ENCODE measurements around the gene CRYZ. TPM values are rescaled to one million over a fixed set of nuclear protein-coding genes. Genes with fewer than 3 reads are reported as not detected.

CRYZ gene
- polyA plus RNA-seq, 2 donors, result 19.6 to 28.3 TPM

DNA sequence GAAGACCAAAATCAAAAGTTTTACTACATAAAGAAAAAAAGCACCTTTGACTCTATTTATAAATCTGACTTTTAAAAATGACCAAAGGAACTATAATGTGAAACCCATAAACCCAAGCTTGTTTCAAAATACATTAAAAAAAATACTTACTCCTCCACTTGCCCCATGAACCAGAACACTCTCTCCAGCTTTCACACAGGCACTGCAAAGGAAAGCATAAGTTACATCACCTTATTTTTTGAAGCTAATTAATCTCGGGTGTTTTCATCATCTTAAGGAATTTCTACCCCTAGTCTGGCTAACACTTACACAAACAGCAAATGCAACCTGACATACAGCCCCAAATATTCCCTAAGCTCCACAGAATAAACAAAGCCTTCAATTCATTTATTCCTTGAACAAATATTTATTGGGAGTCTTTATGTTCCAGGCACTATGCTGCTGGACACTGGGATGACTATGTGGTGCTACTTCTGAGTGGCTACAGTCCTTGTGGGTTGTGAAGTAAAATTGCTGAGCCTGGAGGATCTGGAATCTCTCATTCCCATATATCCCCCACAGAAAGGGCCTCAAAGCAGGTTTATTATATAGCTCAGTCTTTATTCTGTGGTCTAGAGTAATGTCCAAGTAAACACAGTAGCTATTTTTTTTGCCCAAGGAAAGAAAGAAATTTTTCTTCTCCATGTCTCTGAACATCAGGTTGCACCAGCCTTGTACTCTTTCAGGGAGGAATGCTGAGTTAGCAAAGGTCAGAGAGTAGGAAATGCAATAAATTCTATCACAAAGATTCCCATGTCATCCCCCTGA is 18.2 kb downstream of the CRYZ start:
- H3K4me1 ChIP-seq (ENCODE audit: control insufficient read depth in 2 of 2, insufficient read depth in 2 of 2, low read length in 1 of 2), result no peaks in the 10 kb centered on the region
- H3K27ac ChIP-seq (ENCODE audit: low read depth in 2 of 2, low read length in 1 of 2), result no peak overlapping the region
- H3K9me3 ChIP-seq (ENCODE audit: control insufficient read depth in 2 of 2, insufficient read depth in 1 of 2, low read depth in 1 of 2, low read length in 1 of 2), result no peaks in the 10 kb centered on the region
- no peaks in the 10 kb centered on the region for H3K27me3 ChIP-seq (ENCODE audit: control insufficient read depth in 1 of 2, insufficient read depth in 2 of 2, low read length in 2 of 2)
- H3K4me3 ChIP-seq (ENCODE audit: low read depth in 1 of 2, low read length in 2 of 2), result no peak overlapping the region
- H3K36me3 ChIP-seq (ENCODE audit: control insufficient read depth in 2 of 2, insufficient read depth in 2 of 2, low read length in 1 of 2), result peaks cover 5 to 10% of the 10 kb centered on the region in 2 donors
- WGBS, 2 donors, result 52 to 64% methylated on average over 1 of the region's 1 CpG

DNA sequence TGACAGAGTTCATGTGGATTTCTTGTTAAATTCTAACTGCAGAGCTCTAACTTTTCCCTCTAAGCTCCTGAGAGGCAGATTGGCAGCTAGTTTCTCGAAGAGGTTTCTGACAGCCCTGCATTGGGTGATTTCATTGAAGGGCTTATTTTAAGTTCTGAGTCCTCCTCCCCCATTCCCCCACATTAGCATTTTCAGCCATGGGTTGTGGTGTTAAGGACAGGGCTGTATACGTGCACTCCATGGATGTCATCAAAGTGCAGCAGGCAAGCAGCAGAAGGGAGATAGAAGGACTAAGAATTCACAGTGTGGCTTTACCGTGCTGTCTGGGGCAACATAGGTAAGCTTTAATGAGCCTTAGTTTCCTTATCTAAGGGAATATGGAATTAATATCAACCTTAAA is 19.0 kb downstream of the CRYZ start:
- 85 to 88% methylated on average over 3 of the region's 3 CpGs for WGBS, 2 donors
- H3K27ac ChIP-seq (ENCODE audit: low read depth in 2 of 2, low read length in 1 of 2), result no peak overlapping the region
- H3K36me3 ChIP-seq (ENCODE audit: control insufficient read depth in 2 of 2, insufficient read depth in 2 of 2, low read length in 1 of 2), result peaks cover 5 to 10% of the 10 kb centered on the region in 2 donors
- no peaks in the 10 kb centered on the region for H3K27me3 ChIP-seq (ENCODE audit: control insufficient read depth in 1 of 2, insufficient read depth in 2 of 2, low read length in 2 of 2)
- H3K9me3 ChIP-seq (ENCODE audit: control insufficient read depth in 2 of 2, insufficient read depth in 1 of 2, low read depth in 1 of 2, low read length in 1 of 2), result no peaks in the 10 kb centered on the region
- H3K4me1 ChIP-seq (ENCODE audit: control insufficient read depth in 2 of 2, insufficient read depth in 2 of 2, low read length in 1 of 2), result no peaks in the 10 kb centered on the region
- no peak overlapping the region for H3K4me3 ChIP-seq (ENCODE audit: low read depth in 1 of 2, low read length in 2 of 2)

GRCh38 chr1:74712881-74713280 is 20.0 kb downstream of the CRYZ start:
- Histone ChIP-seq H3K4me1 (ENCODE audit: control insufficient read depth in 2 of 2, insufficient read depth in 2 of 2, low read length in 1 of 2) (no peaks in the 10 kb centered on the region), H3K9me3 (ENCODE audit: control insufficient read depth in 2 of 2, insufficient read depth in 1 of 2, low read depth in 1 of 2, low read length in 1 of 2) (no peaks in the 10 kb centered on the region), H3K27ac (ENCODE audit: low read depth in 2 of 2, low read length in 1 of 2) (no peak overlapping the region), H3K4me3 (ENCODE audit: low read depth in 1 of 2, low read length in 2 of 2) (no peak overlapping the region), H3K27me3 (ENCODE audit: control insufficient read depth in 1 of 2, insufficient read depth in 2 of 2, low read length in 2 of 2) (no peaks in the 10 kb centered on the region), H3K36me3 (ENCODE audit: control insufficient read depth in 2 of 2, insufficient read depth in 2 of 2, low read length in 1 of 2) (peaks cover 5 to 10% of the 10 kb centered on the region in 2 donors)
- WGBS, 2 donors, result 25 to 44% methylated on average over 1 of the region's 1 CpG

DNA sequence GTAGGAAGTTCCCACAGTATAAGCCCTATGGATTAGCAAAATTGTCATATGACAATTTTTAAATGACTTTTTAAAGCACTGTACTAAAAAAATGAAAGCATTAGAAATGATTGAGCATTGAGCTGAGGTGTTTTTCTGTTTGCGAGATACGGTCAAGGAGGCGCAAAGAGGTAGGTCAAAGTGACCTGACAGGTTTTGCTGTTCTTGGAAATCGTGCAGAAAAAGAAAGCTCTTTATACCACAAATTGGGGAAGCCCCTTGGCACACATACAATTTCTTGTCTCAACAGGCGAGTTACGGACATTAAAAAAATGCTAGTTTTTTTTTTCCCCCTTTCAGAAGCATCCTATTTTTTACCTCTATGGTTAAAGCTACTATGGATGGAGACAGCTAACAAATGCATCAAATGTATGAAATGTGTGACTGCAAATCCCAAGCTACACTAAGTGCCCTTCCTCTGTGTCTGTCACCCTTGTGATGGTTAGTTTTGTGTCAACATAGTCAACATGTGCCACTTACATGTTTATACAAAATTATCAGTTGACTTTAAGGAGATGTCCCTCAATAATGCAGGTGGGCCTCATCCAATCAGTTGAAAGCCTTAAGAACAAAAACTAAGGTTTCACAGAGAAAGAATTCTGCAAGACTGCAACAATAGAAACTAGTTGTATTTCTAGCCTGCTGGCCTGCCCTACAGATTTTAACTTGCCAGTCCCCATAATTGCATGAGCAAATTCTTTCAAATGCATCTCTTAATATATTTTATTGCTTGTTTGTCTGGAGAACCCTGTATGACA is 29.3 kb downstream of the CRYZ start:
- Histone ChIP-seq H3K27ac (ENCODE audit: low read depth in 2 of 2, low read length in 1 of 2) (no peak overlapping the region), H3K9me3 (ENCODE audit: control insufficient read depth in 2 of 2, insufficient read depth in 1 of 2, low read depth in 1 of 2, low read length in 1 of 2) (no peaks in the 10 kb centered on the region), H3K36me3 (ENCODE audit: control insufficient read depth in 2 of 2, insufficient read depth in 2 of 2, low read length in 1 of 2) (no peaks in the 10 kb centered on the region), H3K27me3 (ENCODE audit: control insufficient read depth in 1 of 2, insufficient read depth in 2 of 2, low read length in 2 of 2) (no peaks in the 10 kb centered on the region), H3K4me1 (ENCODE audit: control insufficient read depth in 2 of 2, insufficient read depth in 2 of 2, low read length in 1 of 2) (no peaks in the 10 kb centered on the region), H3K4me3 (ENCODE audit: low read depth in 1 of 2, low read length in 2 of 2) (no peak overlapping the region)
- WGBS, 2 donors, result 60 to 66% methylated on average over 6 of the region's 6 CpGs

- Histone ChIP-seq H3K36me3 (ENCODE audit: control insufficient read depth in 2 of 2, insufficient read depth in 2 of 2, low read length in 1 of 2) (no peaks in the 10 kb centered on the region), H3K4me1 (ENCODE audit: control insufficient read depth in 2 of 2, insufficient read depth in 2 of 2, low read length in 1 of 2) (no peaks in the 10 kb centered on the region), H3K4me3 (ENCODE audit: low read depth in 1 of 2, low read length in 2 of 2) (no peak overlapping the region), H3K9me3 (ENCODE audit: control insufficient read depth in 2 of 2, insufficient read depth in 1 of 2, low read depth in 1 of 2, low read length in 1 of 2) (no peaks in the 10 kb centered on the region), H3K27ac (ENCODE audit: low read depth in 2 of 2, low read length in 1 of 2) (no peak overlapping the region), H3K27me3 (ENCODE audit: control insufficient read depth in 1 of 2, insufficient read depth in 2 of 2, low read length in 2 of 2) (no peaks in the 10 kb centered on the region)
Measured at GRCh38 chr1:74699331-74699730, 33.5 kb downstream of the CRYZ start.

- Histone ChIP-seq H3K27ac (ENCODE audit: low read depth in 2 of 2, low read length in 1 of 2) (no peak overlapping the region), H3K4me3 (ENCODE audit: low read depth in 1 of 2, low read length in 2 of 2) (no peak overlapping the region), H3K9me3 (ENCODE audit: control insufficient read depth in 2 of 2, insufficient read depth in 1 of 2, low read depth in 1 of 2, low read length in 1 of 2) (no peaks in the 10 kb centered on the region), H3K36me3 (ENCODE audit: control insufficient read depth in 2 of 2, insufficient read depth in 2 of 2, low read length in 1 of 2) (no peaks in the 10 kb centered on the region), H3K4me1 (ENCODE audit: control insufficient read depth in 2 of 2, insufficient read depth in 2 of 2, low read length in 1 of 2) (no peaks in the 10 kb centered on the region), H3K27me3 (ENCODE audit: control insufficient read depth in 1 of 2, insufficient read depth in 2 of 2, low read length in 2 of 2) (no peaks in the 10 kb centered on the region)
- 58 to 66% methylated on average over 2 of the region's 2 CpGs for WGBS, 2 donors
Measured at GRCh38 chr1:74697832-74698231, 35.0 kb downstream of the CRYZ start.

DNA sequence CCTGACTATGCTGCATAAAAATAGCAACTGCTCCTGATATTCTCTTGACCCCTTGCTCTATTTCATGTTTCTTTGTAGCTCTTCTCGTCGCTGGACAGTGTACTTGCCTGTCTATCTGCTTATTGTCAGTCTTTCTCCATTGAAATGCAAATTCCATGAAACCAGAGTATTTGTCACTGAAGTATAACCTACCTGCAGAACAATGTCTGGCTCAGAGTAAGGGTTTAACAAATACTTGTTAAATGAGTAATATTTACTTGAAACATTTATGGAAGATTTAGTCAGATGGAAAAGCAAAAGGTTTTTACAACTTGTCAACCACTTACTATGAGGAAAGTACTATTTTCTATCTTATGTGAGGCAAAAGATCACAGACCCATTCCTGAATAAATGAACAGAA is 39.4 kb downstream of the CRYZ start:
- H3K27ac ChIP-seq (ENCODE audit: low read depth in 2 of 2, low read length in 1 of 2), result no peak overlapping the region
- no peaks in the 10 kb centered on the region for H3K4me1 ChIP-seq (ENCODE audit: control insufficient read depth in 2 of 2, insufficient read depth in 2 of 2, low read length in 1 of 2)
- no peaks in the 10 kb centered on the region for H3K9me3 ChIP-seq (ENCODE audit: control insufficient read depth in 2 of 2, insufficient read depth in 1 of 2, low read depth in 1 of 2, low read length in 1 of 2)
- no peaks in the 10 kb centered on the region for H3K27me3 ChIP-seq (ENCODE audit: control insufficient read depth in 1 of 2, insufficient read depth in 2 of 2, low read length in 2 of 2)
- WGBS, 2 donors, result 55 to 70% methylated on average over 2 of the region's 2 CpGs
- H3K36me3 ChIP-seq (ENCODE audit: control insufficient read depth in 2 of 2, insufficient read depth in 2 of 2, low read length in 1 of 2), result no peaks in the 10 kb centered on the region
- no peak overlapping the region for H3K4me3 ChIP-seq (ENCODE audit: low read depth in 1 of 2, low read length in 2 of 2)

- Histone ChIP-seq H3K4me3 (ENCODE audit: low read depth in 1 of 2, low read length in 2 of 2) (no peak overlapping the region), H3K27me3 (ENCODE audit: control insufficient read depth in 1 of 2, insufficient read depth in 2 of 2, low read length in 2 of 2) (no peaks in the 10 kb centered on the region), H3K9me3 (ENCODE audit: control insufficient read depth in 2 of 2, insufficient read depth in 1 of 2, low read depth in 1 of 2, low read length in 1 of 2) (no peaks in the 10 kb centered on the region), H3K4me1 (ENCODE audit: control insufficient read depth in 2 of 2, insufficient read depth in 2 of 2, low read length in 1 of 2) (no peaks in the 10 kb centered on the region), H3K36me3 (ENCODE audit: control insufficient read depth in 2 of 2, insufficient read depth in 2 of 2, low read length in 1 of 2) (no peaks in the 10 kb centered on the region), H3K27ac (ENCODE audit: low read depth in 2 of 2, low read length in 1 of 2) (no peak overlapping the region)
- WGBS, 2 donors, result 83 to 86% methylated on average over 4 of the region's 4 CpGs
Measured at GRCh38 chr1:74690909-74691308, 41.9 kb downstream of the CRYZ start.

GRCh38 chr1:74690364-74690696 is 42.5 kb downstream of the CRYZ start:
- 23 to 26% methylated on average over 2 of the region's 2 CpGs for WGBS, 2 donors
- Histone ChIP-seq H3K36me3 (ENCODE audit: control insufficient read depth in 2 of 2, insufficient read depth in 2 of 2, low read length in 1 of 2) (no peaks in the 10 kb centered on the region), H3K27me3 (ENCODE audit: control insufficient read depth in 1 of 2, insufficient read depth in 2 of 2, low read length in 2 of 2) (no peaks in the 10 kb centered on the region), H3K27ac (ENCODE audit: low read depth in 2 of 2, low read length in 1 of 2) (no peak overlapping the region), H3K4me1 (ENCODE audit: control insufficient read depth in 2 of 2, insufficient read depth in 2 of 2, low read length in 1 of 2) (no peaks in the 10 kb centered on the region), H3K4me3 (ENCODE audit: low read depth in 1 of 2, low read length in 2 of 2) (no peak overlapping the region), H3K9me3 (ENCODE audit: control insufficient read depth in 2 of 2, insufficient read depth in 1 of 2, low read depth in 1 of 2, low read length in 1 of 2) (no peaks in the 10 kb centered on the region)

All from esophagus (tissue), 2 donors.